ENCODE measurements around the gene DMRTC1B. TPM values are rescaled to one million over a fixed set of nuclear protein-coding genes. Genes with fewer than 3 reads are reported as not detected.
"Not testable (repeated sequence)": the region's sequence is repeated elsewhere in the genome, so short reads cannot be mapped to it uniquely, and the experiment has no call there.

Gene DMRTC1B
- total and polyA plus RNA-seq, 2 of the 4 experiments (the other 2 are of a cell fraction): not detected

- H3K36me3 ChIP-seq (ENCODE audit: control insufficient read depth, insufficient read depth, low read length); intact Hi-C loops (cut with micrococcal nuclease); H2BK120ac ChIP-seq (ENCODE audit: low read depth, low read length); in situ Hi-C loops (cut with MboI; ENCODE audit: low sequenced_read_pairs); BruUV-seq (replicated peaks); H4K5ac ChIP-seq (ENCODE audit: low read depth, low read length); H3K9me3 ChIP-seq (ENCODE audit: control insufficient read depth, insufficient read depth, low read length); H4K91ac ChIP-seq (ENCODE audit: insufficient read depth, low read depth, low read length); CTCF ChIA-PET; H4K8ac ChIP-seq (ENCODE audit: low read depth in 2 of 2, low read length in 2 of 2); H2AFZ ChIP-seq (replicated peaks; ENCODE audit: low read length, poor library complexity); H3K18ac ChIP-seq (ENCODE audit: low read depth, low read length); H4K20me1 ChIP-seq (ENCODE audit: insufficient read depth, low read length); H2BK5ac ChIP-seq (ENCODE audit: low read depth, low read length, poor library complexity, severe bottlenecking); H2AK9ac ChIP-seq (replicated peaks; ENCODE audit: low read depth, low read length, poor library complexity); H3K4me1 ChIP-seq (ENCODE audit: control insufficient read depth, insufficient read depth, low read length); H3K56ac ChIP-seq (ENCODE audit: extremely low read depth, insufficient read depth, low read length); H2AK5ac ChIP-seq (ENCODE audit: low read depth, low read length); H3K4me3 ChIP-seq (ENCODE audit: insufficient read depth, low read depth, low read length); H3K23ac ChIP-seq (ENCODE audit: low read depth, low read length); H3K14ac ChIP-seq (replicated peaks; ENCODE audit: low read depth, low read length); H3K4me2 ChIP-seq (ENCODE audit: low read depth, low read length); H3K27ac ChIP-seq (ENCODE audit: insufficient read depth, low read length); H3K9ac ChIP-seq (ENCODE audit: low read depth, low read length); POLR2A ChIA-PET (ENCODE audit: unreplicated experiment); H3K79me1 ChIP-seq (ENCODE audit: low read depth in 1 of 2, low read length in 2 of 2); H2BK20ac ChIP-seq (ENCODE audit: low read depth, low read length); DNase-seq; dilution Hi-C loops (cut with HindIII; ENCODE audit: low sequenced_read_pairs, unreplicated experiment); H3K27me3 ChIP-seq (ENCODE audit: control insufficient read depth, insufficient read depth, low read length); H2BK15ac ChIP-seq (ENCODE audit: low read depth, low read length); H3K9me1 ChIP-seq (ENCODE audit: insufficient read depth, low read length); ATAC-seq (ENCODE audit: low read depth); H3K4ac ChIP-seq (ENCODE audit: low read depth, low read length): not testable (repeated sequence)
- WGBS, 2 experiments (ENCODE audit: extremely low coverage in 2 of 2, insufficient read length in 1 of 2): no CpG with 5 or more reads among the region's 9 CpGs
Measured at GRCh38 chrX:72760454-72760853, 16.2 kb upstream of the DMRTC1B start.

DNA sequence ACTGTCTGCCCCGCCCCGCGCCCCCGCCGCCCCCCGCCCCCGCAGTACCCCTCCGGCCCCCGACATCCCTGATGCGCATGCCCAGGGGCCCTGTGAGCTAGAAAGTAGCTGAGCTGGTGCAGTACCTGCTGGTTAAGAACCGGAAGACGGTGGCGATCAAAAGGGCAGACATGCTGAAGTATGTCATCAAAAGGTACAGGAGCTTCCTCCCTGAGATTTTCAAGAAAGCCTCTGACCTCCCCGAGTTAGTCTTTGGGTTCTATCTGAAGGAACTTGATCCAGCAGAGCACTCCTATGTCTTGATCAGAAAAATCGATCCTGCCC lies 739 bp downstream of the DMRTC1B start:
- H3K9me3 ChIP-seq (ENCODE audit: control insufficient read depth, insufficient read depth, low read length); H2BK15ac ChIP-seq (ENCODE audit: low read depth, low read length); H3K27ac ChIP-seq (ENCODE audit: insufficient read depth, low read length); H2BK5ac ChIP-seq (ENCODE audit: low read depth, low read length, poor library complexity, severe bottlenecking); H3K9ac ChIP-seq (ENCODE audit: low read depth, low read length); CTCF ChIA-PET; in situ Hi-C loops (cut with MboI; ENCODE audit: low sequenced_read_pairs); H3K14ac ChIP-seq (replicated peaks; ENCODE audit: low read depth, low read length); dilution Hi-C loops (cut with HindIII; ENCODE audit: low sequenced_read_pairs, unreplicated experiment); intact Hi-C loops (cut with micrococcal nuclease); H2AK5ac ChIP-seq (ENCODE audit: low read depth, low read length); H3K4me1 ChIP-seq (ENCODE audit: control insufficient read depth, insufficient read depth, low read length); BruUV-seq (replicated peaks); H4K8ac ChIP-seq (ENCODE audit: low read depth in 2 of 2, low read length in 2 of 2); H4K5ac ChIP-seq (ENCODE audit: low read depth, low read length); H3K4ac ChIP-seq (ENCODE audit: low read depth, low read length); H2AK9ac ChIP-seq (replicated peaks; ENCODE audit: low read depth, low read length, poor library complexity); H3K56ac ChIP-seq (ENCODE audit: extremely low read depth, insufficient read depth, low read length); DNase-seq; H4K20me1 ChIP-seq (ENCODE audit: insufficient read depth, low read length); POLR2A ChIA-PET (ENCODE audit: unreplicated experiment); H3K4me3 ChIP-seq (ENCODE audit: insufficient read depth, low read depth, low read length); H4K91ac ChIP-seq (ENCODE audit: insufficient read depth, low read depth, low read length); H3K23ac ChIP-seq (ENCODE audit: low read depth, low read length); H3K9me1 ChIP-seq (ENCODE audit: insufficient read depth, low read length); H3K79me1 ChIP-seq (ENCODE audit: low read depth in 1 of 2, low read length in 2 of 2); H3K36me3 ChIP-seq (ENCODE audit: control insufficient read depth, insufficient read depth, low read length); H3K4me2 ChIP-seq (ENCODE audit: low read depth, low read length); ATAC-seq (ENCODE audit: low read depth); H2BK120ac ChIP-seq (ENCODE audit: low read depth, low read length); H2BK20ac ChIP-seq (ENCODE audit: low read depth, low read length); H3K27me3 ChIP-seq (ENCODE audit: control insufficient read depth, insufficient read depth, low read length); H3K18ac ChIP-seq (ENCODE audit: low read depth, low read length); H2AFZ ChIP-seq (replicated peaks; ENCODE audit: low read length, poor library complexity): not testable (repeated sequence)
- no CpG with 5 or more reads among the region's 15 CpGs for WGBS, 2 experiments (ENCODE audit: extremely low coverage in 2 of 2, insufficient read length in 1 of 2)

Measured in IMR-90 (cell line).